ENCODE measurements around the gene NOX5. TPM values are rescaled to one million over a fixed set of nuclear protein-coding genes. Genes with fewer than 3 reads are reported as not detected.

NOX5 gene
- total RNA-seq, 2 donors from 2014 or later: 0.16 to 0.19 TPM

DNA sequence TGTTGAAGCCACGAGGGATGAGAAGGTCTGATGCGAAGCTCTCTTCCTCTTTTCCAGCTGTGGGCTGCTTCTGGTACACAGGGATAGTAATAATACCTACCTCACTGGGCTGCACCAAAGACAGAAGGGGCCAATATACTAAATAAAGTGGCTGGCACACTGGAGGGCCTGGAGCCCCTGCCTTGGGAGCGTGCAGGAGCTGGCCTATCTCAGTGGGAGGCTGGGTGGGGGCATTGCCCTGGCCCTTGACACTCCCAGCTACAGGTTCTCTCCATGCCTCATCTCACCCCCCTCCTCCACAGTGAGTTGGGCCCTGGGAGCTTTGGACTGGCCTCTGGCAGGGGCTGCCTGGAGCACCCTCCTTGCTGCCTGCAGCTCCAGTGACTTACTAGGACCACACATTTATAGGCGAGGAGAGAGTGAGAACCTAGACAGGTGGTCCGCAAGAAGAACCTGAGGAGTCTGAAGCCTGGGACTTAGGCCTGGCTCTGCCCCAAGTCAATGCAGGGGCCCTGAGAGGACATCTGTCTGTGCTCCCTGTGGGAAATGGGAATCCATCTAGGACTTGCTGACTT is 1.6 kb downstream of the NOX5 start:
- TF ChIP-seq, protein P1, sequence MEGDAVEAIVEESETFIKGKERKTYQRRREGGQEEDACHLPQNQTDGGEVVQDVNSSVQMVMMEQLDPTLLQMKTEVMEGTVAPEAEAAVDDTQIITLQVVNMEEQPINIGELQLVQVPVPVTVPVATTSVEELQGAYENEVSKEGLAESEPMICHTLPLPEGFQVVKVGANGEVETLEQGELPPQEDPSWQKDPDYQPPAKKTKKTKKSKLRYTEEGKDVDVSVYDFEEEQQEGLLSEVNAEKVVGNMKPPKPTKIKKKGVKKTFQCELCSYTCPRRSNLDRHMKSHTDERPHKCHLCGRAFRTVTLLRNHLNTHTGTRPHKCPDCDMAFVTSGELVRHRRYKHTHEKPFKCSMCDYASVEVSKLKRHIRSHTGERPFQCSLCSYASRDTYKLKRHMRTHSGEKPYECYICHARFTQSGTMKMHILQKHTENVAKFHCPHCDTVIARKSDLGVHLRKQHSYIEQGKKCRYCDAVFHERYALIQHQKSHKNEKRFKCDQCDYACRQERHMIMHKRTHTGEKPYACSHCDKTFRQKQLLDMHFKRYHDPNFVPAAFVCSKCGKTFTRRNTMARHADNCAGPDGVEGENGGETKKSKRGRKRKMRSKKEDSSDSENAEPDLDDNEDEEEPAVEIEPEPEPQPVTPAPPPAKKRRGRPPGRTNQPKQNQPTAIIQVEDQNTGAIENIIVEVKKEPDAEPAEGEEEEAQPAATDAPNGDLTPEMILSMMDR (IDR thresholded peaks at IDR 0.05): no peak
- Histone ChIP-seq H3K27me3 (no peaks in the 10 kb centered on the region), H3K36me3 (no peaks in the 10 kb centered on the region), H3K9me3 (no peaks in the 10 kb centered on the region), H3K4me1 (no peaks in the 10 kb centered on the region), H3K27ac (no peak overlapping the region), H3K4me3 (no peak overlapping the region)
- DNase-seq (ENCODE audit: low spot score): no peak

DNA sequence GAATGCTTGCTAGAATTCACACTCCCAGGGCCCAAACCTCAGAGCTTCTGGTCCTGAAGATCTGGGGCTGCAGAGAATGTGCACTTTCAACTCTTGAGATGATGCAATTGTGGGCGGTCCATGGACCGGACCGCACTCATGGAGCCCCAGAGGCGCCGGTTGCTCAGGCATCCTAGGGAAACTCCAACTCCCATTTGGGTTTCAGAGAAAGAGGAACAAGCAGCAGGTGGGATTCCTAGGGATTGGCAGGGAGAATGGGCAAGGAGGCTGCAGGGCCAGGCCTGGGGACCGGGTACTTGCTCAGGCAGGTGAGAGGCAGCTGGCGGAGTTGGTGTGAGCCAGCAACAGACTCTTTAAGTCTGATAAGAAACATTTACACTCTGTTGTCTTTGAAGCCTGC is 3.5 kb downstream of the NOX5 start:
- Histone ChIP-seq H3K4me3 (no peak overlapping the region), H3K36me3 (no peaks in the 10 kb centered on the region), H3K27me3 (no peaks in the 10 kb centered on the region), H3K4me1 (no peaks in the 10 kb centered on the region), H3K9me3 (no peaks in the 10 kb centered on the region), H3K27ac (no peak overlapping the region)
- TF ChIP-seq, protein P1 (IDR thresholded peaks at IDR 0.05): no peak
- no peak for DNase-seq (ENCODE audit: low spot score)

DNA sequence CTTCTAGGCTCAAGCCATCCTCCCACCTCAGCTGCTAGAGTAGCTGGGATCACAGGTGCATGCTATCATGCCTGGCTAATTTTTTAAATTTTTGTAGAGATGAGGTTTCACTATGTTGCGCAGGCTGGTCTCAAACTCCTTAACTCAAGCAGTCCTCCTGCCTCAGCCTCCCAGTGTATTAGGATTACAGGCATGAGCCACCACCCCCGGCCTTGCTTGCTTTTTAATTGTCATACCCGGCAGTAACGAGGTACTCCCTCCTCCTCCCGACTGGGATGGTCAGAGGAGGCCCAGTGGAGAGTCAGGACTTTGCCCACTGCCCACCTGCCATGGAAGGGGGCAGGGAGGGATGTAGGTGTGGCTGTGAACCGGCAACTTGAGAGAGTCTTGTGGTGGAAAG is 4.5 kb downstream of the NOX5 start:
- Histone ChIP-seq H3K9me3 (no peaks in the 10 kb centered on the region), H3K27me3 (no peaks in the 10 kb centered on the region), H3K4me1 (no peaks in the 10 kb centered on the region), H3K4me3 (no peak overlapping the region), H3K27ac (no peak overlapping the region), H3K36me3 (no peaks in the 10 kb centered on the region)
- TF ChIP-seq, protein P1 (IDR thresholded peaks at IDR 0.05): no peak
- DNase-seq (ENCODE audit: low spot score): no peak

DNA sequence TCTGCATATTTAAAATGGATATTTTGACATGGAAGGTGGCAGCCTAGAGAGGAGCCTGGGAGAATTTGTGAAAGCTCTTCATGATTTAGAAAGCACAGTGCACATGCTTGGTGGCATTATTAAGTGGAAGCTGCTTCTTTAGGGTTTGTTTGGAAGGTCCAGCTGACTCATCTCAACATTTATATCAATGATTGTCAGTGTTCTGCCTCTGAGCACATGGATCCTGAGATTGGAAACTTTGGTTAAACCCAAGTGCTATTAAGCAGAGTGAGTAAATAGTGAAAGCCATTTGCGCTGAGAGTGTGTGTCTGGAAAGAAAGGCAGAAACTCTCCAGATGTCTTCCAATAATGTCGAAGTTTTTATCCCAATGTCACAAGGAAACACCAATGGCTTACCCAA is 7.4 kb downstream of the NOX5 start:
- Histone ChIP-seq H3K27me3 (no peaks in the 10 kb centered on the region), H3K36me3 (no peaks in the 10 kb centered on the region), H3K4me3 (no peak overlapping the region), H3K4me1 (no peaks in the 10 kb centered on the region), H3K27ac (no peak overlapping the region), H3K9me3 (no peaks in the 10 kb centered on the region)
- TF ChIP-seq, protein P1 (IDR thresholded peaks at IDR 0.05): no peak
- DNase-seq (ENCODE audit: low spot score): no peak

DNA sequence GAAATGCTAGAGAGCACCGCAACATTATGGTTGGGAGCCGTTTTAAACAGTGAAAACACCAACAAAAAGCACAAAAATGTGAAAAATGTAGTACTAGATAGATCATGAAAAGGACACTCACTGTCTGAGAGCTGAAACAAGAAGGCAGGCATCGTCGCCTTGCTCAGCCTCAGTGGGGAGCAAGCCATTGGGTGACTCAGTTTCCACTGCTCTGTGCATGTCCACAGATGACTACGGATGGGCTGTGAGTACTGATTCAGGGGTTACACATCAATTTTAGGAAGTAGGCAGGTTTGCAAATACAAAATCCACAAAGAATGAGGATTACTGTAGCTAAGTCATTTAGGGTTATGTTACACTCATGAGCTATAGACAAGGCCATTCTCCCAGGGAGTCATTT is 10.8 kb downstream of the NOX5 start:
- H3K4me1 ChIP-seq: no peaks in the 10 kb centered on the region
- no peak for DNase-seq (ENCODE audit: low spot score)
- no peak overlapping the region for H3K27ac ChIP-seq
- no peak overlapping the region for H3K4me3 ChIP-seq
- H3K36me3 ChIP-seq: no peaks in the 10 kb centered on the region
- TF ChIP-seq, protein P1 (IDR thresholded peaks at IDR 0.05): no peak
- no peaks in the 10 kb centered on the region for H3K9me3 ChIP-seq
- H3K27me3 ChIP-seq: no peaks in the 10 kb centered on the region

- Histone ChIP-seq H3K4me1 (no peaks in the 10 kb centered on the region), H3K9me3 (no peaks in the 10 kb centered on the region), H3K27ac (no peak overlapping the region), H3K27me3 (no peaks in the 10 kb centered on the region), H3K4me3 (no peak overlapping the region), H3K36me3 (no peaks in the 10 kb centered on the region)
- TF ChIP-seq, protein P1 (IDR thresholded peaks at IDR 0.05): no peak
- DNase-seq (ENCODE audit: low spot score): no peak
Observed at GRCh38 chr15:69026355-69026754, 11.9 kb downstream of the NOX5 start.

Data from right atrium auricular region (tissue), 2 donors.